GM12874 (cell line): ENCODE results near the gene ELAVL4.

Experiments
- CTCF ChIP-seq: IDR thresholded peaks from 2 replicates; pipeline ENCODE4 v1.5.1; 2011; ENCODE audit warnings: low read depth, mild to moderate bottlenecking, control low read depth, low read length, moderate library complexity; ENCODE audit not compliant: insufficient read depth

ELAVL4 gene

GRCh38 chr1:50252196-50252595 is 143.5 kb downstream of the ELAVL4 start:
- TF ChIP-seq CTCF: no peak
